Mesendoderm (in vitro differentiated cells): ENCODE results near the gene TMEM141.
A peak's percentile ranks its signal among the peaks of the same experiment; 100 is the strongest.
"Not testable (repeated sequence)": the region's sequence is repeated elsewhere in the genome, so short reads cannot be mapped to it uniquely, and the experiment has no call there.

Source experiments
- DNase-seq: peaks from one replicate; pipeline ENCODE4 v3.0.0; 2013
- H2AK5ac ChIP-seq: 2 replicates; pipeline ENCODE4 v1.6.1; 2013; ENCODE audit warnings: low read length, inconsistent platforms
- H2BK120ac ChIP-seq: 2 replicates; pipeline ENCODE4 v1.6.1; 2013; ENCODE audit warnings: low read depth, mild to moderate bottlenecking, low read length, moderate library complexity, mixed read lengths
- H2BK15ac ChIP-seq: replicated peaks from 2 replicates; pipeline ENCODE4 v1.6.1; 2013; ENCODE audit warnings: low read depth, mild to moderate bottlenecking, moderate library complexity
- H2BK5ac ChIP-seq: 2 replicates; pipeline ENCODE4 v1.6.1; 2013; ENCODE audit warnings: low read length, inconsistent platforms
- H3K18ac ChIP-seq: 2 replicates; pipeline ENCODE4 v1.6.1; 2013; ENCODE audit warnings: mild to moderate bottlenecking, low read length, mixed read lengths
- H3K23ac ChIP-seq: one replicate; pipeline ENCODE4 v1.6.1; 2013; ENCODE audit warnings: low read length
- H3K27ac ChIP-seq: 2 replicates; pipeline ENCODE4 v1.5.1; 2013; ENCODE audit warnings: low read depth, mild to moderate bottlenecking, inconsistent platforms, low read length, moderate library complexity
- H3K27me3 ChIP-seq: 2 replicates; pipeline ENCODE4 v1.6.1; 2013; ENCODE audit warnings: low read length, control low read depth, mild to moderate bottlenecking, inconsistent platforms; ENCODE audit not compliant: insufficient read depth, poor library complexity
- H3K36me3 ChIP-seq: 2 replicates; pipeline ENCODE4 v1.6.1; 2013; ENCODE audit warnings: low read length, inconsistent platforms; ENCODE audit not compliant: control insufficient read depth, insufficient read depth
- H3K4ac ChIP-seq: one replicate; pipeline ENCODE4 v1.6.1; 2013; ENCODE audit warnings: low read depth, mild to moderate bottlenecking, low read length, moderate library complexity
- H3K4me1 ChIP-seq: 2 replicates; pipeline ENCODE4 v1.6.1; 2013; ENCODE audit warnings: low read depth, low read length, inconsistent platforms; ENCODE audit not compliant: control insufficient read depth
- H3K4me2 ChIP-seq: 2 replicates; pipeline ENCODE4 v1.6.1; 2013; ENCODE audit warnings: low read length
- H3K4me3 ChIP-seq: 2 replicates; pipeline ENCODE4 v1.5.1; 2013; ENCODE audit warnings: mild to moderate bottlenecking, low read length
- H3K56ac ChIP-seq: one replicate; pipeline ENCODE4 v1.6.1; 2013; ENCODE audit warnings: low read length
- H3K79me1 ChIP-seq: 2 replicates; pipeline ENCODE4 v1.6.1; 2013; ENCODE audit warnings: low read length, inconsistent platforms
- H3K79me2 ChIP-seq: 2 replicates; pipeline ENCODE4 v1.6.1; 2013; ENCODE audit warnings: mild to moderate bottlenecking, low read length; ENCODE audit not compliant: control insufficient read depth, insufficient read depth
- H3K9ac ChIP-seq: 2 replicates; pipeline ENCODE4 v1.6.1; 2013; ENCODE audit warnings: low read length, inconsistent platforms
- H4K5ac ChIP-seq: one replicate; pipeline ENCODE4 v1.6.1; 2013; ENCODE audit warnings: low read length
- H4K8ac ChIP-seq: one replicate; pipeline ENCODE4 v1.6.1; 2013; ENCODE audit warnings: low read depth, mild to moderate bottlenecking, control low read depth, low read length, moderate library complexity
- WGBS: extraction: QIAGEN DNeasy Blood & Tissue Kit; methylation state at CpG from one replicate; pipeline ENCODE4 v1.1.7; 2013; ENCODE audit warnings: low lambda C conversion rate, missing lambda C conversion rate; ENCODE audit not compliant: insufficient coverage; ENCODE audit errors: extremely low coverage; 5-methylcytosine and 5-hydroxymethylcytosine counted together

TMEM141 gene

DNA sequence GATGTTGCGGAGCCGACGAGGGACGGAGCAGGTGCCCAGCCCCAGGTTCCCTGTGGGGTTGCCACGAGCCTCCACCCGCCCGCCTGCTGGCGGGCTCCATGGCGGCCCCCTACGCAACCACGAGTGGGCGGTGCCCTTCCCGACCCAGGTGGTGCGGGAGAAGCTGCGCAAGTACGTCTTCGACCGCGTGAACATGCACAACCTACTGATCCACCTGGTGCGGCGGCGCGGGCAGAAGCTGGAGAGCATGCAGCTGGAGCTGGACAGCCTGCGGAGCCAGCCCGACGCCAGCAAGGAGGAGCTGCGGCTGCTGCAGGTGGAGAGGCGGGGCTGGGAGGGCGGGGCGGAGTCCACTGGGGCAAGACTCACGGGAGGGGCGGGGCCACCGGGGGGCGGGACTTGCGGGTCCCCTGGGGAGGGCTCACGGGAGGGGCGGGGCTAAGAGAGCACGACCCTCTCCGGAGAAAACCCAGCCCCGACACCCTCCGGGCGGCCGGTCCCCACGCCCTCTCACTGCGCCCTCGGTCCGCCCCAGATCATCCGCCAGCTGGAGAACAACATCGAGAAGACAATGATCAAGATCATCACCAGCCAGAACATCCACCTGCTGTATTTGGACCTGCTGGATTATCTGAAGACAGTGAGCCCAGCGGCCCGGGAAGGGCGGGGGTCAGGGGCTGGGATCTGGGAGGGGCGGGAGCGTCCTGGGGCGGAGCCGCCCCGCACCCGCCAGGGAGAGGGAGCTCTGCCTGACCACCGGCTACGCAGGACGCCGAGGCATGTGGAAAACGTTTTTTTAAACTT is 8.9 kb downstream of the TMEM141 start:
- Histone ChIP-seq H3K4ac (no peak overlapping the region), H3K4me3 (peak overlapping the region; percentile 32), H4K5ac (no peak overlapping the region), H3K18ac (no peak overlapping the region), H2BK5ac (no peak overlapping the region), H2BK120ac (no peak overlapping the region), H3K27me3 (no peaks in the 10 kb centered on the region), H4K8ac (no peak overlapping the region), H3K9ac (peak overlapping the region; percentile 57), H3K36me3 (no peaks in the 10 kb centered on the region), H3K23ac (no peak overlapping the region), H2BK15ac (no peak overlapping the region), H3K79me1 (no peaks in the 10 kb centered on the region), H3K79me2 (no peaks in the 10 kb centered on the region), H3K27ac (no peak overlapping the region), H3K4me1 (peaks cover 8% of the 10 kb centered on the region), H3K4me2 (peak overlapping the region; percentile 87), H3K56ac (peak overlapping the region; percentile 77), H2AK5ac (no peak overlapping the region)
- WGBS, result no CpG with 5 or more reads among the region's 63 CpGs
- DNase-seq, result peak; percentile 92

DNA sequence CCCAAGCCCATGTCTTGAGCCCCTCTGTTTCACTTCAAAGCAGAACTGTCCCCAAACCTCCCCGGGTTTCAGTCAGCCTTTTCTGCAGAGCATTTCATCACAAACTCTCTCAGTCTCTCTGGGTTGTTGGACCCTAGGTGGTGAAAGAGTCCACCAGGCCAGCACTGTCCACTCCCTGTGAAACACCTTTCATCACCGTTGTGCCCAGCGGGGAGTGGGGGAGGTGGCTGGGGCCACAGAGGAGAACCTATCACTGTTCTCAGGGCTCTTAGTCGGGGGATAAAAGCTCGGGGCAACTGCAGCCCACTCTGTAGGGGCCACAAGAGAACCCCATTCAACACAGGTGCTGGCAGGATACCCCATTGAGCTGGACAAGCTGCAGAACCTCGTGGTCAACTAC is 11.2 kb downstream of the TMEM141 start:
- Histone ChIP-seq H2BK15ac (no peak overlapping the region), H3K4ac (no peak overlapping the region), H3K27ac (no peak overlapping the region), H3K9ac (no peak overlapping the region), H2BK5ac (no peak overlapping the region), H2AK5ac (no peak overlapping the region), H4K5ac (no peak overlapping the region), H3K56ac (no peak overlapping the region), H3K27me3 (no peaks in the 10 kb centered on the region), H3K23ac (no peak overlapping the region), H3K4me3 (no peak overlapping the region), H4K8ac (no peak overlapping the region), H3K18ac (no peak overlapping the region), H3K4me1 (peaks cover 1% of the 10 kb centered on the region), H3K4me2 (no peak overlapping the region), H3K79me2 (no peaks in the 10 kb centered on the region), H2BK120ac (no peak overlapping the region), H3K36me3 (no peaks in the 10 kb centered on the region), H3K79me1 (no peaks in the 10 kb centered on the region)
- WGBS, result no CpG with 5 or more reads among the region's 6 CpGs
- no peak for DNase-seq

DNA sequence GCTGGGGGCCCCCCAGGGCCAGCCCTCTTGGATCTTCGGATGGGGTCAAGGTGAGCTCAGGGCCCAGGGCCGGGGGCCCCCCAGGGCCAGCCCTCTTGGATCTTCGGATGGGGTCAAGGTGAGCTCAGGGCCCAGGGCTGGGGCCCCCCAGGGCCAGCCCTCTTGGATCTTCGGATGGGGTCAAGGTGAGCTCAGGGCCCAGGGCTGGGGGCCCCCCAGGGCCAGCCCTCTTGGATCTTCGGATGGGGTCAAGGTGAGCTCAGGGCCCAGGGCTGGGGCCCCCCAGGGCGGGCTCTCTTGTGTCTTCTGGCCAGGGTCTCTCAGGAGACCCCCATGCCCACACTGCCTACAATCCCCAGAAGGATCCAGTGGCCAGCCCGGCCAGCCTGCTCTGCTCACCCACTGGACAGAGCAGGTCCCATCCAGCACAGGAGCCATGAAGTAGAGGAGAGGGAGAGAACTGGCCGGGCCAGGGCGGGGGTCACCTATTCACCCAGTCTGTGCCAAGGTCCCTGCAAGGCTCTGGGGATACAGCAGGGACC is 11.9 kb downstream of the TMEM141 start:
- not testable (repeated sequence) for H3K23ac ChIP-seq, H3K36me3 ChIP-seq, H3K4me3 ChIP-seq, H3K56ac ChIP-seq, H2BK120ac ChIP-seq, H3K18ac ChIP-seq, H3K4me1 ChIP-seq, H4K8ac ChIP-seq, H3K27me3 ChIP-seq, H3K79me1 ChIP-seq, H3K9ac ChIP-seq, H3K4me2 ChIP-seq, H2BK5ac ChIP-seq, H3K4ac ChIP-seq, DNase-seq, H2BK15ac ChIP-seq, H2AK5ac ChIP-seq, H3K27ac ChIP-seq, H4K5ac ChIP-seq, H3K79me2 ChIP-seq
- no CpG with 5 or more reads among the region's 9 CpGs for WGBS

DNA sequence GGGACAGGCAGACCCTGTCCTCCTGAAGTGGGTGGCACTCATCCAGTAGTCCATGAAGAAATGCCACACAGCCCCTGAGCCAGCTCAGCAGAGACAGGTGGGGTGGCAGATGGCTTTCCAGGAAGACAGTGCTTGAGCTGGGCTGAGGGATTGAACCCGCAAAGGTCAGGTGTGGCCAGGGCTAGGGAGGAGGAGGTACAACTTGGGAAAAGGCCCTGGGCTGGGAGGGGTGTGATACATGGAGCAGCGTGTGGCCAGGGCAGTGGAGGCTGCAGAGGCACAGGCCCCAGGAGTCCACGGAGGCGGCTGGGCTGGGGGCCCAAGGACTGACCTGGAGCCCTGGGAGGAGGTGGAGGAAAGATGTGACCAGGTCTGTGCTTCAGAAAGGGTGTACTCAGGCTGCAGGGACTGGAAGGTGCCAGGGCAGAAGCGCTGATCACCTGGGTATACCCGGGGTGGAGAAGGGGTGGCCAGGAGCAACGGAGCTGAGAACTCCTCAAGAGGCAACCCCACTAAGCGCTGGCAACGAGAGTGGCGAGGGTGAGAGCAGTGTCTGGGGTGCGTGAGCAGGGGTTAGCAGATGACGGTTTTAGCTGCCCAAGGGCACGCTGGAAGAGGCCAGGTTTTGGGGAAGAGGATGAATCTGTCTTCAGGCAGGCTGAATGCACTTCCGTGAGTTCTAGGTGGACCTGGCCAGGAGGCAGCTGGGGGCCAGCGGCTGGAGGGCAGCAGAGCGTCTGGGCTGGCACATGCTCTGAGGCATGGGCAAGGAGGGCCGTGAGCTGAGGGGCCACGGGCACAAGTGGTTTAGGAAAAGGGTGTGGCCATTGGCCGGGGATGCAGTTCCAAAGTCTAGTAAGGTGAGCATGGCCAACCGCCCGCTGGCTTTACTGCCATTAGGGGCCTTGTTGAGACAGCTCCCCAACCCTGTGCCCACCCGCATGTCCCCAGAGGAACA is 12.7 kb downstream of the TMEM141 start:
- no peak overlapping the region for H3K4ac ChIP-seq
- H4K5ac ChIP-seq, result no peak overlapping the region
- H3K79me1 ChIP-seq, result no peaks in the 10 kb centered on the region
- no peak overlapping the region for H3K56ac ChIP-seq
- H2AK5ac ChIP-seq, result no peak overlapping the region
- H3K23ac ChIP-seq, result no peak overlapping the region
- no peak overlapping the region for H3K18ac ChIP-seq
- no peak overlapping the region for H3K4me3 ChIP-seq
- no peak overlapping the region for H3K27ac ChIP-seq
- DNase-seq, result no peak
- H3K4me1 ChIP-seq, result peaks cover 1% of the 10 kb centered on the region
- no peak overlapping the region for H2BK5ac ChIP-seq
- no peak overlapping the region for H3K9ac ChIP-seq
- whole genome bisulfite sequencing, result no CpG with 5 or more reads among the region's 22 CpGs
- no peak overlapping the region for H2BK15ac ChIP-seq
- H3K27me3 ChIP-seq, result no peaks in the 10 kb centered on the region
- H3K36me3 ChIP-seq, result no peaks in the 10 kb centered on the region
- no peak overlapping the region for H3K4me2 ChIP-seq
- H3K79me2 ChIP-seq, result peaks cover 8% of the 10 kb centered on the region
- H2BK120ac ChIP-seq, result no peak overlapping the region
- no peak overlapping the region for H4K8ac ChIP-seq

DNA sequence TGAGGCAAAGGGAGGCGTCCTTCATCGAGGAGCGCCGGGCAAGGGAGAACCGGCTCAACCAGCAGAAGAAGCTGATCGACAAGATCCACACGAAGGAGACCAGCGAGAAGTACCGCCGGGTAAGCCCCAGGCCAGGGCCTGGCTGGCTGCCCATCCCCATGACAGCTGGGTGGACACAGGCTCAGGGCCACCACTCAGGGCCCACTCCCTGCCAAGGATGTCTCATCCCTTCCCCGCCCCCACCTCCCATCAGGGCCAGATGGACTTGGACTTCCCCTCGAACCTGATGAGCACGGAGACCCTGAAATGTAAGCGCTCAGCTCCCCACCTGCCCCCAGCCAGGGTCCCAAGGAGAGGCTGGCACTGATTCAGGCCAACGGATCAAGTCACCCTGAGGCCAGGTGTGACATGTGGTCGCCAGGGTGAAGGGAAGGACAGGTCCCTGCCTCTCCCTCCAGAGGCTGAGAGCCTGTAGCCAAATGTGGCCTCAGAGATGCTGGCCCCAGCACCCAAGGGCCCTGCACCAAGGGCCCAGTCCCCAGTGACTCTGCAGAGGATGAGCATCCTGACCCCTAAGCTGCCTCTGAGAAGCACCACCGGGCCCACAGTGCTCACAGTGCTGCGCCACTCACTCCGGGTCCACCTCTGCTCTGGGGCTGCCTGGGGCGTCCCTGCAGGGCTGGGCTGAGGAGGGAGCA is 13.5 kb downstream of the TMEM141 start:
- H2BK120ac ChIP-seq, result no peak overlapping the region
- H3K4me3 ChIP-seq, result no peak overlapping the region
- H3K27ac ChIP-seq, result no peak overlapping the region
- H3K79me2 ChIP-seq, result peaks cover 16% of the 10 kb centered on the region
- no peak overlapping the region for H3K18ac ChIP-seq
- no peak overlapping the region for H2AK5ac ChIP-seq
- H3K4ac ChIP-seq, result no peak overlapping the region
- DNase-seq, result no peak
- no peaks in the 10 kb centered on the region for H3K36me3 ChIP-seq
- no peak overlapping the region for H3K4me2 ChIP-seq
- H2BK15ac ChIP-seq, result no peak overlapping the region
- H4K5ac ChIP-seq, result no peak overlapping the region
- no peak overlapping the region for H4K8ac ChIP-seq
- H3K4me1 ChIP-seq, result peaks cover 3% of the 10 kb centered on the region
- H3K79me1 ChIP-seq, result peaks cover 4% of the 10 kb centered on the region
- WGBS, result no CpG with 5 or more reads among the region's 20 CpGs
- H3K27me3 ChIP-seq, result no peaks in the 10 kb centered on the region
- H3K23ac ChIP-seq, result no peak overlapping the region
- no peak overlapping the region for H3K9ac ChIP-seq
- no peak overlapping the region for H3K56ac ChIP-seq
- no peak overlapping the region for H2BK5ac ChIP-seq
